Smooth muscle cell of the brain vasculature (primary cell): ENCODE data around the gene BRINP3.
"Not testable (repeated sequence)": the region's sequence is repeated elsewhere in the genome, so short reads cannot be mapped to it uniquely, and the experiment has no call there.

ENCODE experiments used
- DNase-seq: peaks from one replicate; pipeline ENCODE4 v3.0.0-alpha.2; 2012; ENCODE audit warnings: low read depth, low spot score

Gene BRINP3

GRCh38 chr1:190477762-190478148 is at the start of gene BRINP3:
TSS of gene BRINP3 (minus strand) at chr1:190477864.
- no peak for DNase-seq

GRCh38 chr1:190511554-190511953 is 33.9 kb upstream of the BRINP3 start:
- no peak for DNase-seq

- DNase-seq, result no peak
These were observed 29.7 kb upstream of the BRINP3 start for GRCh38 chr1:190507357-190507756.

GRCh38 chr1:190504539-190504938 is 26.9 kb upstream of the BRINP3 start:
- not testable (repeated sequence) for DNase-seq

- DNase-seq, result no peak
These were observed 19.9 kb upstream of the BRINP3 start for GRCh38 chr1:190497565-190497964.

- DNase-seq, result no peak
These were observed 16.8 kb upstream of the BRINP3 start for GRCh38 chr1:190494451-190494850.

- no peak for DNase-seq
These were observed 13.7 kb upstream of the BRINP3 start for GRCh38 chr1:190491404-190491803.

- no peak for DNase-seq
These were observed 6.4 kb upstream of the BRINP3 start for GRCh38 chr1:190484045-190484444.

- DNase-seq, result no peak
These were observed 2.6 kb upstream of the BRINP3 start for GRCh38 chr1:190480231-190480630.

- no peak for DNase-seq
These were observed 1.9 kb upstream of the BRINP3 start for GRCh38 chr1:190479516-190479915.

GRCh38 chr1:190479050-190479397 is 1.4 kb upstream of the BRINP3 start:
- DNase-seq, result no peak

- peak; percentile 2 for DNase-seq
These were observed 735 bp upstream of the BRINP3 start for GRCh38 chr1:190478149-190479049.

GRCh38 chr1:190476806-190477205 is 858 bp downstream of the BRINP3 start:
- no peak for DNase-seq

GRCh38 chr1:190476321-190476720 is 1.3 kb downstream of the BRINP3 start:
- DNase-seq, result no peak

- DNase-seq, result no peak
These were observed 2.1 kb downstream of the BRINP3 start for GRCh38 chr1:190475421-190476141.

GRCh38 chr1:190474650-190475211 is 2.9 kb downstream of the BRINP3 start:
- no peak for DNase-seq

- DNase-seq, result no peak
These were observed 3.7 kb downstream of the BRINP3 start for GRCh38 chr1:190474010-190474409.

GRCh38 chr1:190472494-190472893 is 5.2 kb downstream of the BRINP3 start:
- no peak for DNase-seq

GRCh38 chr1:190472042-190472441 is 5.6 kb downstream of the BRINP3 start:
- no peak for DNase-seq

GRCh38 chr1:190464690-190465089 is 13.0 kb downstream of the BRINP3 start:
- no peak for DNase-seq

GRCh38 chr1:190456129-190456528 is 21.5 kb downstream of the BRINP3 start:
- DNase-seq, result no peak

- no peak for DNase-seq
These were observed 22.0 kb downstream of the BRINP3 start for GRCh38 chr1:190455631-190456030.

- DNase-seq, result no peak
These were observed 24.1 kb downstream of the BRINP3 start for GRCh38 chr1:190453550-190453949.
